HEK293T (cell line): ENCODE results near the gene MAD1L1.

Experiments used
- CTCF ChIA-PET: fragments of 350-600 bp; formaldehyde crosslinking; extraction: SDS; loops from one replicate; lab custom pipeline; 2021; ENCODE audit warnings: antibody characterized with exemption, inconsistent platforms; lab: Yijun Ruan, JAX
- POLR2A ChIA-PET: fragments of 350-600 bp; formaldehyde crosslinking; extraction: SDS; loops from one replicate; lab custom pipeline; 2020; ENCODE audit warnings: antibody characterized with exemption, inconsistent platforms; lab: Yijun Ruan, JAX
- DNase-seq: peaks from one replicate; pipeline ENCODE4 v3.0.0; 2012; ENCODE audit warnings: mixed read lengths; ENCODE audit errors: extremely low spot score
- ARNT ChIP-seq: fragments of 450-650 bp; IDR thresholded peaks from 2 replicates; pipeline ENCODE4 v1.6.1; 2017; ENCODE audit warnings: mild to moderate bottlenecking
- BHLHE40 ChIP-seq: fragments of 450-650 bp; IDR thresholded peaks from 2 replicates; pipeline ENCODE4 v1.6.1; 2016; ENCODE audit warnings: mild to moderate bottlenecking, moderate library complexity, borderline replicate concordance
- CTBP1 ChIP-seq: fragments of 450-650 bp; IDR thresholded peaks from 2 replicates; pipeline ENCODE4 v1.6.1; 2016; ENCODE audit warnings: borderline replicate concordance
- ELF4 ChIP-seq: fragments of 450-650 bp; IDR thresholded peaks from 2 replicates; pipeline ENCODE4 v1.6.1; 2017; ENCODE audit warnings: antibody characterized with exemption
- FOXA1 ChIP-seq: fragments of 450-650 bp; IDR thresholded peaks from 2 replicates; pipeline ENCODE4 v1.6.1; 2016; ENCODE audit warnings: mild to moderate bottlenecking
- FOXK2 ChIP-seq: fragments of 450-650 bp; IDR thresholded peaks from 2 replicates; pipeline ENCODE4 v1.6.1; 2016; ENCODE audit warnings: mild to moderate bottlenecking
- FOXM1 ChIP-seq: fragments of 450-650 bp; IDR thresholded peaks from 2 replicates; pipeline ENCODE4 v1.6.1; 2017; ENCODE audit warnings: mild to moderate bottlenecking, borderline replicate concordance
- HDGF ChIP-seq: fragments of 450-650 bp; IDR thresholded peaks from 2 replicates; pipeline ENCODE4 v1.6.1; 2017; ENCODE audit warnings: antibody characterized with exemption, borderline replicate concordance
- L3MBTL2 ChIP-seq: fragments of 450-650 bp; conservative IDR thresholded peaks from 2 replicates; pipeline ENCODE4 v1.6.1; 2016; ENCODE audit warnings: mild to moderate bottlenecking
- LEF1 ChIP-seq: fragments of 450-650 bp; IDR thresholded peaks from 2 replicates; pipeline ENCODE4 v1.6.1; 2017; ENCODE audit warnings: mild to moderate bottlenecking, borderline replicate concordance
- NFRKB ChIP-seq: fragments of 450-650 bp; IDR thresholded peaks from 2 replicates; pipeline ENCODE4 v1.6.1; 2016; ENCODE audit warnings: mild to moderate bottlenecking, moderate library complexity
- PKNOX1 ChIP-seq: fragments of 450-650 bp; IDR thresholded peaks from 2 replicates; pipeline ENCODE4 v1.6.1; 2016
- SP1 ChIP-seq: fragments of 450-650 bp; IDR thresholded peaks from 2 replicates; pipeline ENCODE4 v1.6.1; 2017
- SUZ12 ChIP-seq: fragments of 450-650 bp; IDR thresholded peaks from 2 replicates; pipeline ENCODE4 v1.6.1; 2016; ENCODE audit warnings: mild to moderate bottlenecking
- TARDBP ChIP-seq: fragments of 450-650 bp; IDR thresholded peaks from 2 replicates; pipeline ENCODE4 v1.6.1; 2016
- ZNF384 ChIP-seq: fragments of 450-650 bp; IDR thresholded peaks from 2 replicates; pipeline ENCODE4 v1.6.1; 2016

MAD1L1 gene

GRCh38 chr7:2217716-2218443, 14.9 kb downstream of the MAD1L1 start:
- ChIA-PET CTCF (no interaction called here), POLR2A (interaction anchor here (0.6 kb wide), 1 partner anchor 57 kb away, joined by 3 read pairs; no protein-coding TSS in a partner anchor)
- no peak for DNase-seq
- TF ChIP-seq TARDBP = no peak
- no peak for TF ChIP-seq FOXK2
- TF ChIP-seq FOXA1 = no peak
- no peak for TF ChIP-seq ELF4
- no peak for TF ChIP-seq SUZ12
- TF ChIP-seq ARNT = no peak
- TF ChIP-seq CTBP1 = no peak
- TF ChIP-seq LEF1 = no peak
- no peak for TF ChIP-seq FOXM1
- no peak for TF ChIP-seq ZNF384
- no peak for TF ChIP-seq PKNOX1
- no peak for TF ChIP-seq L3MBTL2
- TF ChIP-seq NFRKB = no peak
- TF ChIP-seq SP1 = no peak
- TF ChIP-seq HDGF = no peak

GRCh38 chr7:2217206-2217605, 15.5 kb downstream of the MAD1L1 start:
- TF ChIP-seq FOXK2 = no peak
- CTCF ChIA-PET = no interaction called here
- POLR2A ChIA-PET = interaction anchor here (0.9 kb wide), 1 partner anchor 15 kb away, joined by 3 read pairs; the partner anchor contains the start of gene MAD1L1
- no peak for DNase-seq

GRCh38 chr7:2215851-2216250, 16.9 kb downstream of the MAD1L1 start:
- POLR2A ChIA-PET = no interaction called here
- CTCF ChIA-PET = interaction anchor here (0.6 kb wide), 1 partner anchor 12 kb away, joined by 3 read pairs; no protein-coding TSS in a partner anchor
- no peak for DNase-seq
- TF ChIP-seq LEF1 (no peak), FOXM1 (no peak), BHLHE40 (no peak), SP1 (no peak), HDGF (no peak), CTBP1 (no peak), PKNOX1 (no peak), NFRKB (no peak), L3MBTL2 (no peak), FOXA1 (no peak), SUZ12 (no peak), FOXK2 (no peak), ELF4 (no peak)

- DNase-seq = no peak
- ChIA-PET CTCF (no interaction called here), POLR2A (no interaction called here)
- TF ChIP-seq CTBP1 (no peak), ZNF384 (no peak), FOXA1 (no peak), HDGF (no peak), ELF4 (no peak), PKNOX1 (no peak), FOXM1 (no peak), TARDBP (no peak), LEF1 (no peak), BHLHE40 (no peak), ARNT (no peak), SUZ12 (no peak), L3MBTL2 (no peak), NFRKB (no peak), SP1 (no peak)
These were observed 18.1 kb downstream of the MAD1L1 start for GRCh38 chr7:2214636-2215035.

GRCh38 chr7:2213551-2214215, 19.1 kb downstream of the MAD1L1 start:
- DNase-seq = no peak
- POLR2A ChIA-PET = no interaction called here
- no peak for TF ChIP-seq CTBP1
- TF ChIP-seq SP1 = no peak
- TF ChIP-seq TARDBP = no peak
- no peak for TF ChIP-seq BHLHE40
- no peak for TF ChIP-seq FOXM1
- TF ChIP-seq L3MBTL2 = no peak
- no peak for TF ChIP-seq NFRKB
- no peak for TF ChIP-seq PKNOX1
- TF ChIP-seq LEF1 = no peak
- no peak for TF ChIP-seq FOXA1
- TF ChIP-seq FOXK2 = no peak
- TF ChIP-seq HDGF = no peak
- TF ChIP-seq ZNF384 = no peak
- CTCF ChIA-PET = no interaction called here

GRCh38 chr7:2212906-2213305, 19.8 kb downstream of the MAD1L1 start:
- POLR2A ChIA-PET = no interaction called here
- DNase-seq = no peak
- TF ChIP-seq FOXA1 = no peak
- no peak for TF ChIP-seq BHLHE40
- no peak for TF ChIP-seq ELF4
- TF ChIP-seq ZNF384 = no peak
- no peak for TF ChIP-seq TARDBP
- no peak for TF ChIP-seq FOXM1
- TF ChIP-seq L3MBTL2 = no peak
- TF ChIP-seq CTBP1 = no peak
- no peak for TF ChIP-seq SUZ12
- TF ChIP-seq PKNOX1 = no peak
- TF ChIP-seq ARNT = no peak
- no peak for TF ChIP-seq LEF1
- no peak for TF ChIP-seq SP1
- TF ChIP-seq HDGF = no peak
- no peak for TF ChIP-seq FOXK2
- TF ChIP-seq NFRKB = no peak
- CTCF ChIA-PET = no interaction called here
